PC-9 (cell line): ENCODE measurements around the gene HINFP.

Source experiments
- EZH2 ChIP-seq: fragments of 200-600 bp; sonication (generic); IDR thresholded peaks from 2 replicates; pipeline ENCODE4 v1.8.0; 2017; ENCODE audit warnings: antibody characterized with exemption, low read depth
- TF ChIP-seq, protein P1 (sequence below): fragments of 200-600 bp; sonication (generic); conservative IDR thresholded peaks from 2 replicates; pipeline ENCODE4 v1.6.1; 2017; ENCODE audit warnings: mixed run types, antibody characterized with exemption, mild to moderate bottlenecking, moderate library complexity

DNA sequence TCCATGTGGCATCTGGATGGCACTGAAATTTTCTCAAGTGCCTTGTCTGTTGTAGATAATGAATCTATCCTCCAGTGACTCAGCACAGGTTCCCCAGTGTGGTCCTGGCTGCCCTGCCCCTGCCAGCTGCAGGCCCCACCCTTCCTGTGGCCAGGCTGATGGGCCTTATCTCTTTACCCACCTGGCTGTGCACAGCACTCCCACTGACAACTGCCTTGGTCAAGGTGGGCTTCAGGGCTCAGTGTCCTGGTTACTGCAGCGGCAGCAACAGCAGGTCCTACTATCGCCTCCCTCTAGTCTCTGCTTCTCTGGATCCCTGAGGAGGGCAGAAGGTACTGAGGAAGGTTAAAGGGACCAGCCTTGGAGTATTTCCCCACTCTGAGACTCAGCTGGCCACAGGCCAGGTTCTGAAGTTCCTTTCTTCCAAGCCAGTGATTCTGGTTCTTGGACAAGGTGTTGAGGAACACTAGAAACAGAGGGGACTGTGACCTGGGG lies 33.6 kb upstream of the HINFP start:
- TF ChIP-seq, protein P1, sequence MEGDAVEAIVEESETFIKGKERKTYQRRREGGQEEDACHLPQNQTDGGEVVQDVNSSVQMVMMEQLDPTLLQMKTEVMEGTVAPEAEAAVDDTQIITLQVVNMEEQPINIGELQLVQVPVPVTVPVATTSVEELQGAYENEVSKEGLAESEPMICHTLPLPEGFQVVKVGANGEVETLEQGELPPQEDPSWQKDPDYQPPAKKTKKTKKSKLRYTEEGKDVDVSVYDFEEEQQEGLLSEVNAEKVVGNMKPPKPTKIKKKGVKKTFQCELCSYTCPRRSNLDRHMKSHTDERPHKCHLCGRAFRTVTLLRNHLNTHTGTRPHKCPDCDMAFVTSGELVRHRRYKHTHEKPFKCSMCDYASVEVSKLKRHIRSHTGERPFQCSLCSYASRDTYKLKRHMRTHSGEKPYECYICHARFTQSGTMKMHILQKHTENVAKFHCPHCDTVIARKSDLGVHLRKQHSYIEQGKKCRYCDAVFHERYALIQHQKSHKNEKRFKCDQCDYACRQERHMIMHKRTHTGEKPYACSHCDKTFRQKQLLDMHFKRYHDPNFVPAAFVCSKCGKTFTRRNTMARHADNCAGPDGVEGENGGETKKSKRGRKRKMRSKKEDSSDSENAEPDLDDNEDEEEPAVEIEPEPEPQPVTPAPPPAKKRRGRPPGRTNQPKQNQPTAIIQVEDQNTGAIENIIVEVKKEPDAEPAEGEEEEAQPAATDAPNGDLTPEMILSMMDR = no peak
- TF ChIP-seq EZH2 = no peak
